Astrocyte (in vitro differentiated cells and primary cell): Measurements from ENCODE around the gene CRYBG3. TPM values are rescaled to one million over a fixed set of nuclear protein-coding genes. Genes with fewer than 3 reads are reported as not detected.

Experiments used
- DNase-seq: peaks from one replicate; pipeline ENCODE4 v3.0.0-alpha.2; 2010; ENCODE audit warnings: low read depth
- FAIRE-seq: peaks from 2 replicates; lab custom pipeline; 2011; peaks lifted over from hg19 to GRCh38; lab: Jason Lieb, UNC
- H2AFZ ChIP-seq: 2 replicates; pipeline ENCODE4 v1.6.0; 2012; ENCODE audit warnings: low read depth, low read length, inconsistent platforms
- H3K27ac ChIP-seq: 2 replicates; pipeline ENCODE4 v1.5.1; 2011; ENCODE audit warnings: low read depth, low read length, inconsistent platforms
- H3K27me3 ChIP-seq: 2 replicates; pipeline ENCODE4 v1.6.0; 2011; ENCODE audit warnings: low read length, inconsistent platforms; ENCODE audit not compliant: insufficient read depth
- H3K36me3 ChIP-seq: 2 replicates; pipeline ENCODE4 v1.5.1; 2011; ENCODE audit warnings: low read length, inconsistent platforms; ENCODE audit not compliant: insufficient read depth
- H3K4me1 ChIP-seq: 2 replicates; pipeline ENCODE4 v1.5.1; 2011; ENCODE audit warnings: low read length, inconsistent platforms; ENCODE audit not compliant: insufficient read depth
- H3K4me2 ChIP-seq: 2 replicates; pipeline ENCODE4 v1.6.0; 2012; ENCODE audit warnings: low read length, inconsistent platforms
- H3K4me3 ChIP-seq: 2 replicates; pipeline ENCODE4 v1.5.1; 2011; ENCODE audit warnings: low read depth, mild to moderate bottlenecking, low read length, inconsistent platforms; ENCODE audit not compliant: insufficient read depth
- H3K79me2 ChIP-seq: 2 replicates; pipeline ENCODE4 v1.6.0; 2012; ENCODE audit warnings: mild to moderate bottlenecking, low read length, inconsistent platforms; ENCODE audit not compliant: insufficient read depth
- H3K9ac ChIP-seq: 2 replicates; pipeline ENCODE4 v1.6.0; 2012; ENCODE audit warnings: mild to moderate bottlenecking, low read length, inconsistent platforms
- H3K9me3 ChIP-seq: 2 replicates; pipeline ENCODE4 v1.5.1; 2012; ENCODE audit warnings: low read depth, mild to moderate bottlenecking, low read length, inconsistent platforms; ENCODE audit not compliant: insufficient read depth
- H4K20me1 ChIP-seq: 2 replicates; pipeline ENCODE4 v1.6.0; 2012; ENCODE audit warnings: low read length, inconsistent platforms; ENCODE audit not compliant: insufficient read depth
- H3K27ac Mint-ChIP-seq: one replicate; pipeline ENCODE4 v1.8.0; 2021; ENCODE audit warnings: mild to moderate bottlenecking, mixed read lengths; ENCODE audit not compliant: unreplicated experiment
- H3K27me3 Mint-ChIP-seq: one replicate; pipeline ENCODE4 v1.8.0; 2021; ENCODE audit warnings: low read depth, mixed read lengths; ENCODE audit not compliant: unreplicated experiment
- H3K36me3 Mint-ChIP-seq: one replicate; pipeline ENCODE4 v1.8.0; 2021; ENCODE audit warnings: low read depth, mixed read lengths; ENCODE audit not compliant: unreplicated experiment
- H3K4me1 Mint-ChIP-seq: one replicate; pipeline ENCODE4 v1.8.0; 2021; ENCODE audit warnings: low read depth, mixed read lengths; ENCODE audit not compliant: unreplicated experiment
- H3K4me3 Mint-ChIP-seq: one replicate; pipeline ENCODE4 v1.8.0; 2021; ENCODE audit warnings: mild to moderate bottlenecking, moderate library complexity, mixed read lengths; ENCODE audit not compliant: unreplicated experiment
- H3K9me3 Mint-ChIP-seq: one replicate; pipeline ENCODE4 v1.8.0; 2021; ENCODE audit warnings: mild to moderate bottlenecking, mixed read lengths; ENCODE audit not compliant: unreplicated experiment
- EZH2 ChIP-seq: IDR thresholded peaks from 2 replicates; pipeline ENCODE4 v1.6.1; 2012; ENCODE audit warnings: mild to moderate bottlenecking, low read length, inconsistent platforms; ENCODE audit not compliant: insufficient read depth
- total RNA-seq: library from RNA; stranded (reverse); gene quantifications from 2 replicates; pipeline ENCODE4 v1.2.1, GENCODE V29; 2021
- TF ChIP-seq, protein P1 (sequence below): IDR thresholded peaks from 2 replicates; pipeline ENCODE4 v1.5.1; 2011; ENCODE audit warnings: low read depth, mild to moderate bottlenecking, inconsistent platforms, low read length, moderate library complexity; ENCODE audit not compliant: insufficient read depth

CRYBG3 gene
- total RNA-seq, 1 donor from 2014 or later: 13.0 TPM

DNA sequence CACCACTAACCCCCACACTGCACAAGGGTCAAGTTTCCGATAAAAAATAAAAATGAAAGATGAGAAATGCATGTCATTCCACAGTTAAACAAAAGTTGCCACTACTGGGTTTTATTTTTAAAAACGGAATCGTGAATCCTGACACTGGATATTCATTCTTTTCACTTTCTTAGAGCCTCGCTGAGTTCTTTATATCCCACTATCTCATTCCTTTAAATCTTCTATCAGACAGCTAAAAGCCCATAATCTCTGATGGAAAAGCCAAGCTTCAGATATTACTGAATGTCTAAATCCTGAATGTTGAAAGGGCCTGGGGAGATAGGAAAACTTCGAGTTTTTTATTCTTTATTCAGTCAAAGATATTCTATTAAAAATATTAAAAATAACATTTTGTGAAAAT is 138.7 kb downstream of the CRYBG3 start:
- no peak overlapping the region for H3K4me3 Mint-ChIP-seq
- Histone ChIP-seq H3K36me3 (peaks cover 6% of the 10 kb centered on the region), H3K4me2 (no peak overlapping the region), H3K4me3 (no peak overlapping the region), H3K4me1 (peaks cover 10% of the 10 kb centered on the region), H2AFZ (no peak overlapping the region), H3K9me3 (no peaks in the 10 kb centered on the region), H3K27ac (no peak overlapping the region), H3K79me2 (peaks cover 32% of the 10 kb centered on the region), H4K20me1 (peaks cover 28% of the 10 kb centered on the region), H3K27me3 (no peaks in the 10 kb centered on the region), H3K9ac (no peak overlapping the region)
- no peaks in the 10 kb centered on the region for H3K4me1 Mint-ChIP-seq
- DNase-seq (no peak), FAIRE-seq (no peak)
- H3K36me3 Mint-ChIP-seq: no peaks in the 10 kb centered on the region
- H3K9me3 Mint-ChIP-seq: no peaks in the 10 kb centered on the region
- H3K27ac Mint-ChIP-seq: no peak overlapping the region
- TF ChIP-seq EZH2: no peak
- TF ChIP-seq, protein P1, sequence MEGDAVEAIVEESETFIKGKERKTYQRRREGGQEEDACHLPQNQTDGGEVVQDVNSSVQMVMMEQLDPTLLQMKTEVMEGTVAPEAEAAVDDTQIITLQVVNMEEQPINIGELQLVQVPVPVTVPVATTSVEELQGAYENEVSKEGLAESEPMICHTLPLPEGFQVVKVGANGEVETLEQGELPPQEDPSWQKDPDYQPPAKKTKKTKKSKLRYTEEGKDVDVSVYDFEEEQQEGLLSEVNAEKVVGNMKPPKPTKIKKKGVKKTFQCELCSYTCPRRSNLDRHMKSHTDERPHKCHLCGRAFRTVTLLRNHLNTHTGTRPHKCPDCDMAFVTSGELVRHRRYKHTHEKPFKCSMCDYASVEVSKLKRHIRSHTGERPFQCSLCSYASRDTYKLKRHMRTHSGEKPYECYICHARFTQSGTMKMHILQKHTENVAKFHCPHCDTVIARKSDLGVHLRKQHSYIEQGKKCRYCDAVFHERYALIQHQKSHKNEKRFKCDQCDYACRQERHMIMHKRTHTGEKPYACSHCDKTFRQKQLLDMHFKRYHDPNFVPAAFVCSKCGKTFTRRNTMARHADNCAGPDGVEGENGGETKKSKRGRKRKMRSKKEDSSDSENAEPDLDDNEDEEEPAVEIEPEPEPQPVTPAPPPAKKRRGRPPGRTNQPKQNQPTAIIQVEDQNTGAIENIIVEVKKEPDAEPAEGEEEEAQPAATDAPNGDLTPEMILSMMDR: no peak
- no peaks in the 10 kb centered on the region for H3K27me3 Mint-ChIP-seq

DNA sequence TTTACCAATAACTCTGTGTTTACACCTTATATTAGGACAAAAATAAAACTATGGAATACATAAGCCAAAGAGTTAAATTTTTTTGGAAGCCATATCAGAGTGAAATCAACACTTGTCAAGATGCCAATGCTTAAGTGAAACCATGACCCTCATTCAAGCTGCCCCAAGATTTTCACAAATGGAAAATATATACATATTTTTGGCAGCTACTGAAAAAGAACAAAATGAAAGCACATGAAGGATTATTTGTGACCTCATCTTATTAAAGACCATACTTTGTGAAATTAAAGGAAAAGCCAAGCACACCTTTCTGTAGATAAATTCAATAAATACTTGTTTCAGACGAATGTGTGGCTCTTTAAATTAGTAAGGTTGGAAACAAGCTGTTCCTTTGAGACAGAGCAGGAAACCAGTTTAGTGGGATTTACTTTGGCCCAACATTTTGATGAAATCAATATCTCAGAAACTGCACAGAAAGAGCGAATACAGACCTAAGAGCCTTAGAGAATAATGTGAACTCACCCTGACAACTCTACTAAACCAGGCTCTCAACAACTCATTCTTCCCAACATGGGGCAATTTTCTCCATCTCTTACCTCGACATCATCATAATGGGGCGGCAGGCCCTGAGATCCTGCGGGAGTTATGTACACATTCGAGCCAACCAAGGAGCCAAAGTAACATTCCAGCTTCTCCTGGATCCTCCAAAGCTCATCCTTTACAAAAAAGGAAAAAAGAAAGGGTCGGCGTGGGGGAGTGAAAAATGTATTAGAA is 139.4 kb downstream of the CRYBG3 start:
- no peaks in the 10 kb centered on the region for H3K36me3 Mint-ChIP-seq
- DNase-seq (no peak), FAIRE-seq (no peak)
- H3K4me1 Mint-ChIP-seq: no peaks in the 10 kb centered on the region
- H3K79me2 ChIP-seq: peaks cover 35% of the 10 kb centered on the region
- no peak overlapping the region for H3K9ac ChIP-seq
- peaks cover 34% of the 10 kb centered on the region for H4K20me1 ChIP-seq
- no peaks in the 10 kb centered on the region for H3K27me3 Mint-ChIP-seq
- H3K4me3 ChIP-seq: no peak overlapping the region
- H3K27me3 ChIP-seq: no peaks in the 10 kb centered on the region
- H3K4me2 ChIP-seq: no peak overlapping the region
- H3K9me3 ChIP-seq: no peaks in the 10 kb centered on the region
- no peak overlapping the region for H3K27ac Mint-ChIP-seq
- no peak overlapping the region for H2AFZ ChIP-seq
- TF ChIP-seq EZH2: no peak
- TF ChIP-seq, protein P1: no peak
- peaks cover 9% of the 10 kb centered on the region for H3K36me3 ChIP-seq
- H3K27ac ChIP-seq: no peak overlapping the region
- no peaks in the 10 kb centered on the region for H3K9me3 Mint-ChIP-seq
- peaks cover 10% of the 10 kb centered on the region for H3K4me1 ChIP-seq
- H3K4me3 Mint-ChIP-seq: no peak overlapping the region

DNA sequence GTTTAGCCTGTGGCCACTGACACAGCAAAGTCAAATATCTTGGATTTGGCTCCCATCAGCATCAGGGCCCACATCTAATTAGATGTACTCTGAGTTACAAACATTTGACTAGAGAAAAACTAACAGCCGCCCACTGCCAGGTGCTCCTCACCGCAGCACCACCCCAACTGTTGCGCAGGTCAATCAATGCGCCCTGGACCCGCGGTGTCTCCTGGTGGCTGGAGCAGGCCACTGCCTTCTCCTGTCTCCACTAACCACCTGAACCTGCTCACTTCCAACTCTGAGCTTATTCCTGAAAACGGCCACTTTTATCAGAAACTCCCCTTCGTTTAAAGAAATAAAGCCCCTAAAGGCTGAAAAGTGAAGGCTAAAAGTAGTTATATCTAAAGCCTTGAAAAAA is 146.2 kb downstream of the CRYBG3 start:
- no peaks in the 10 kb centered on the region for H3K4me1 Mint-ChIP-seq
- DNase-seq: no peak
- TF ChIP-seq EZH2: no peak
- TF ChIP-seq, protein P1: no peak

More for the DNA sequence above, 146.2 kb downstream of the CRYBG3 start:
- Mint-ChIP-seq H3K36me3 (no peaks in the 10 kb centered on the region), H3K9me3 (no peaks in the 10 kb centered on the region), H3K27ac (no peak overlapping the region), H3K4me3 (no peak overlapping the region), H3K27me3 (no peaks in the 10 kb centered on the region)
- no peak overlapping the region for H2AFZ ChIP-seq
- no peak overlapping the region for H3K9ac ChIP-seq
- no peak for FAIRE-seq
- H3K79me2 ChIP-seq: peaks cover 73% of the 10 kb centered on the region
- peaks cover 10% of the 10 kb centered on the region for H3K36me3 ChIP-seq
- no peak overlapping the region for H3K4me3 ChIP-seq
- peaks cover 10% of the 10 kb centered on the region for H3K4me1 ChIP-seq
- no peak overlapping the region for H3K4me2 ChIP-seq
- H3K9me3 ChIP-seq: no peaks in the 10 kb centered on the region
- no peak overlapping the region for H3K27ac ChIP-seq
- peaks cover 37% of the 10 kb centered on the region for H4K20me1 ChIP-seq
- no peaks in the 10 kb centered on the region for H3K27me3 ChIP-seq
